LNCaP clone FGC (cell line): ENCODE measurements around the gene PRR20G.
A peak's percentile ranks its signal among the peaks of the same experiment; 100 is the strongest.

Experiments
- DNase-seq: peaks from one replicate; pipeline ENCODE4 v3.0.0-alpha.2; 2011; ENCODE audit warnings: low read depth
- H3K4me3 ChIP-seq: 2 replicates; pipeline ENCODE4 v1.5.1; 2011; ENCODE audit warnings: mild to moderate bottlenecking, low read depth, low read length, control low read depth
- CTCF ChIP-seq: IDR thresholded peaks from 2 replicates; pipeline ENCODE4 v1.5.1; 2012; ENCODE audit warnings: mild to moderate bottlenecking; ENCODE audit not compliant: control insufficient read depth, insufficient read depth; ENCODE audit errors: extremely low read depth

The PRR20G gene

GRCh38 chr3:127287840-127288239 is at the start of gene PRR20G:
Gene PRR20G, minus strand, starts transcription at chr3:127288046. Its CDS starts 681 bp downstream, at chr3:127287365.
- H3K4me3 ChIP-seq, result no peak within 1 kb of the TSS
- 0 out of 2 replicates have a peak, but pooled peaks have one; percentile 1 for TF ChIP-seq CTCF
- no peak for DNase-seq

DNA sequence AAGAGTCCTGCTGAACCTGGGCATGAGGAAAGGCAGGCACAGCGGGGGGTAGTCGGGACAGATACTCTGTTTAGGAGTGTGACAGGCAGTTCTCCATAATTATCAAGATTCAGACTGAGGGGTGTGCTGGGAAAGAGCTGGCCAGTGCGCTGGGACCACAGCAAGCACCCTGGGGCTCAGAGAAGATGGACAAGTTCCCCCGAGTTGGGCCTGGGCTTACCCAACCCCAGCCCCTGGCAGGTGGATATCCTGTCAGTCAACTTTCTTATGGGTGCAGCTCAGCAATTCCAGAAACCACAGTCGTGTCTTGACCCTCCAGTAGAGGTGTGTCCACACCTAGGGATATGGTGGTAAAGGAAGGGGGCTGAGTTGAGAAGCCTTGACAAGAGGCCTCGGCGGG is 49.2 kb upstream of the PRR20G start:
- DNase-seq, result no peak

GRCh38 chr3:127336101-127336500 is 48.3 kb upstream of the PRR20G start:
- H3K4me3 ChIP-seq, result no peak overlapping the region
- DNase-seq, result no peak
- TF ChIP-seq CTCF, result no peak

More for the DNA sequence above, 49.2 kb upstream of the PRR20G start:
- TF ChIP-seq CTCF, result no peak
- H3K4me3 ChIP-seq, result no peak overlapping the region

- no peak overlapping the region for H3K4me3 ChIP-seq
- no peak for DNase-seq
- TF ChIP-seq CTCF, result no peak
Observed at GRCh38 chr3:127330385-127330784, 42.5 kb upstream of the PRR20G start.

DNA sequence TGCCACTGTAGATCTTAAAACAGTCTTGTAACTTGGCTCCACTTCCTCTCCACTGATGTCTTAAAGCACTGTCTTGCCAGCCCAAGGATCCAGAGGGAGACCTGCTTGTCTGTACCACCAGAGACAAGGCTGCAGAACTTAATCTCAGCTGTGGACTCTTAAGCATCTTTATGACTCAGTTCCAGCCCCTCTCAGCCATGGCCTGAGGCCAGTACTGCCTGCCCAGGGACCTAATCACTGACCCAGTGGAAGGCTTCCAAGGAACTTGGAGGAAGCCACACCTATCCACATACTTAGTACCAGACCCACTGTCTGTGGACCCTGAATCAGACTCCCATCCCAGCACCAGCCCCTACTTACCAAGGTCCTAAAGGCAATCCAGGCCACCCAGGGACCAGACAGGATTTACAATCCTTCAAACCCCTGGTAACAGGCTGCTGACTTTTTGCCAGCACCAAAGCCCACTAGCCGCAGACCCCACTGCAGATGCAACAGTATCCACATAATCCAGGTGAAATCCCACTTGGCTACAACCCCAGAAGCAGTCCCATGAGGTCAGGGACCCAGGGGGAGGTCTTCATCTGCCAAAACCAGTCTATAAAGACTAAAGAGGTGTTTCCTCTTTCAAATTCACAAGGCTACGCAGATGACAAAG is 41.9 kb upstream of the PRR20G start:
- DNase-seq, result no peak
- no peak for TF ChIP-seq CTCF
- H3K4me3 ChIP-seq, result no peak overlapping the region

- H3K4me3 ChIP-seq, result no peak overlapping the region
- no peak for TF ChIP-seq CTCF
- DNase-seq, result no peak
Observed at GRCh38 chr3:127328421-127328820, 40.6 kb upstream of the PRR20G start.

GRCh38 chr3:127326341-127326740 is 38.5 kb upstream of the PRR20G start:
- TF ChIP-seq CTCF, result no peak
- DNase-seq, result no peak

More at GRCh38 chr3:127326341-127326740, 38.5 kb upstream of the PRR20G start:
- H3K4me3 ChIP-seq, result no peak overlapping the region
